Head of caudate nucleus (tissue), 42 donors: Measurements from ENCODE around the gene ERLEC1.
"Not testable (repeated sequence)": the region's sequence is repeated elsewhere in the genome, so short reads cannot be mapped to it uniquely, and the experiment has no call there.

ENCODE experiments used
- DNase-seq, 42 donors: peaks; one replicate each; pipeline versions ENCODE4 v3.0.0 to v3.0.0-alpha.2; 2020 to 2021; ENCODE audit warnings: mixed read lengths in 7 of 42
- intact Hi-C: fragments of 100-400 bp; cut with DNase I; formaldehyde crosslinking; loops from one replicate; pipeline ENCODE4 v1.15.0; 2022

ERLEC1 gene, protein sequence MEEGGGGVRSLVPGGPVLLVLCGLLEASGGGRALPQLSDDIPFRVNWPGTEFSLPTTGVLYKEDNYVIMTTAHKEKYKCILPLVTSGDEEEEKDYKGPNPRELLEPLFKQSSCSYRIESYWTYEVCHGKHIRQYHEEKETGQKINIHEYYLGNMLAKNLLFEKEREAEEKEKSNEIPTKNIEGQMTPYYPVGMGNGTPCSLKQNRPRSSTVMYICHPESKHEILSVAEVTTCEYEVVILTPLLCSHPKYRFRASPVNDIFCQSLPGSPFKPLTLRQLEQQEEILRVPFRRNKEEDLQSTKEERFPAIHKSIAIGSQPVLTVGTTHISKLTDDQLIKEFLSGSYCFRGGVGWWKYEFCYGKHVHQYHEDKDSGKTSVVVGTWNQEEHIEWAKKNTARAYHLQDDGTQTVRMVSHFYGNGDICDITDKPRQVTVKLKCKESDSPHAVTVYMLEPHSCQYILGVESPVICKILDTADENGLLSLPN

DNA sequence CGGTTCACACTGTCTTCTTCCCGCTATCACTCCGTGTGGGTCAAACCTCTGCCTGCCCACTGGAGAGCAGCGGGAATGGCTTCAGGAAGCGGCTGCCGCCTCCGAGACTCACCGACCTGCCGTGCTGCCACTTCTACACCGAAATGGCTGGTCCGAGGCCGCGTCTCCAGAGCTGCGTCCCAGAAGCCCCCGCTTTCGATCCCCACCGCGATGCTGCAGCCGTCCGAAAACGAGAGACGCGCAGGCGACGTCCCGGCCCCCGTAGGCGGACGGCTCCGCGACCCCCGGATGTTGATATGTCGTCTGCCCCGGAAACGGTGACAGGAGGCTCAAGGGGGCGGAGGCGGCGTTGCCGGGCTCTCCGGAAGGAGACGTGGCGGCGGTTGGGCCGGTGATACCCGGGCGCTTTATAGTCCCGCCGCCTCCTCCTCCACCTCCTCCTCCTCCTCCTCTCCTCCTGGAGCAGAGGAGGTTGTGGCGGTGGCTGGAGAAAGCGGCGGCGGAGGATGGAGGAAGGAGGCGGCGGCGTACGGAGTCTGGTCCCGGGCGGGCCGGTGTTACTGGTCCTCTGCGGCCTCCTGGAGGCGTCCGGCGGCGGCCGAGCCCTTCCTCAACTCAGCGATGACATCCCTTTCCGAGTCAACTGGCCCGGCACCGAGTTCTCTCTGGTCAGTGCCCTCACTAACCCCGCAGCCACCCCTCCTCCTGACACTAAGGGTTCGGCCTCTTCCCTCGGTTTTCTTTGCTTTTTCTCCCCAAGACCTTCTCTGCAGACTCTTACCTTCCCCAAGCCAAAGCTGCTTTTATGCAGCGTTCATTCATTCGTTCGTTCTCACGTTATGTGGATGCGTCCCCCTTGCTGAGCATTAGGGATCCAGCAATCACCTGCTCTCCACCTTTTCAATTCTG lies at the start of gene ERLEC1, which contains the start of gene ASB3:
Gene ERLEC1 (plus strand): TSS at position 340 of the 909 bp plus-strand sequence. CDS start 167 bp downstream, at position 507.
Gene ASB3 (minus strand): TSS at position 249 of the 909 bp plus-strand sequence. CDS start 21,381 bp downstream, outside the sequence.
- intact Hi-C loops = no loop called here
- DNase-seq = peak; percentile 79 to 97 (median 92)

DNA sequence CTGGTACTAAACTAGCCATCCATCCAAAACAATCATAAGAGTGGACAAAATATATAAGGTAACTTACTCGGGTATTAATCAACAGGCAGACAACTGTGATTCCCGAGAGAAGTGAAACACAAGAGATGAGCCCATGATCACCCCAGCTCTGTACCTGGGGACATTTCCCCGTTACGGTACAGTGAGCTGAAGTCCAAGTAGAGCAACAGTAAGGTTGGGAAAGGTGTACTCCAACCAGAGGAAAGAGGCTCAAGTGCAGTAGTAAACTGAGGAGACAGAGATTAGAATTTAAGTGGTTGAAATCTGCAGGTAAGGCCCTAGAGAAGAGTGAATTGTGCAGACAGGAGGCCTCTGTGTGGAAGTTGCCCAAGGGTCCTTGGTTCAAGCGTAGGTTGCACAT lies 49.8 kb upstream of the ERLEC1 start:
- intact Hi-C loops = no loop called here

DNA sequence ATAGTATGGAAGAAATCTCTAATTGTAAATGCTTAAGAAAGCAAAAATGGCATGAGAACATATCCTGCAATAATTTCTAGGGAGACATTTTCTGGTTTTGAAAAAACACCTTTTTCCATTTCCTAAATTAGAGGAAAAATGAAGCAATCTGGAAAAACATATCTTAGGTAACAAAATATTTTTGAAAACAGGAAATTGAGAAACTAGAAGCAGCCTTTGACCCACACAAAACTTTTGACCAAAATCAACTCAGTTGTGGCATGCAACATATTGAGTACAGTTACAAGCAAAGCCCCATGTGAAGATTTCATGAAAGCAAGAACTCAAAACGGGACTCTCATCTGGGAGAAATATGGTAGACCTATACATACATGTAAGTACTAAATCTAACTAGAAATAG lies 47.8 kb upstream of the ERLEC1 start:
- no peak for DNase-seq
- intact Hi-C loops = no loop called here

More for the DNA sequence above, 49.8 kb upstream of the ERLEC1 start:
- DNase-seq = no peak

DNA sequence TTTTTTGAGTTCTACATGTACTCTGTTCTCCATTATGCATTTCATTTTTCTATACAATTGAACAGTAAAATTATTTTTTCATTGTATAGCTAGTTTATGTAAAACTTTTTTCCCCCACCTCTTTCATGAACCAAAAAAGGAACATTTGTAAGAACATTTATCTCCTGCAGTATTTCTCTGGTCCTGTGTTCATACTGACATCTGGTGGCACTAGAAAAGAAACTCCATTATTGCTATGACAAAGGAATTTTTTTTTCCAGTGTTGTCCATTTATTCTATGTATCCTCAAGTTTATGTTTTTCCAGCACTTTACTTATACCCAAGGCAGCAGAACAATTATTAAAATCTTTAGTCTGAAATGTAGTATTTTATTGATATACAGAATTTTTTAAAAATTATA lies 46.7 kb upstream of the ERLEC1 start:
- intact Hi-C loops = no loop called here
- no peak for DNase-seq

DNA sequence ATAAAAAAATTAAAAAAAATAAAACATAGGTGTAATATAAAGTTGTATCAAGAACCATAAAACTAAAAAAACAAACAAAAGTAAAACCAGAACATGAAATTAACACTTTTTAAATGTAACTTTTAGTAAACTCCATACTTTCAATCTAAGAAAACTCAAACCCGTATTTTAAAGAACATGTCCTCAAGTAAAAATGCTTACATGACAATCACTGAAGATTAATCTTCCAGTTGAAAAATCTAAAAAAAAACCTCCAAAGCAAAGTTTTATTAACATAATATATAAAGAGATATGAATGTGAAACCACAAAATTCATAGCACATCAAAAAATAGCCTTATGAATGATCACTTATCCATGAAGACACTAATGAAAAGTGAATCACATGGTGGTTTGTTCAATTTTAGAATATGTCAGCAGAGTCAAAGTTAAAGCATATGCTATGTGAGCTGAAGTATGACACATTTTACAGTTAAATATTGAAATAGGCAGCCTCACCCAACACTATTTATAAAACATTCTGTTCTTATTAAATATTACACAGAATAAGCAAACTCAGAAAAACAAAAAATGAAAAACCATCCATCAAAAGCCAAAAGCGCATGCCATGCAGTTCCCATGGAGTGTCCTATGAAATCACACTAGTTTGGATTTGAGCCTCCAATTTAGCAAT lies 42.3 kb upstream of the ERLEC1 start:
- intact Hi-C loops = no loop called here

DNA sequence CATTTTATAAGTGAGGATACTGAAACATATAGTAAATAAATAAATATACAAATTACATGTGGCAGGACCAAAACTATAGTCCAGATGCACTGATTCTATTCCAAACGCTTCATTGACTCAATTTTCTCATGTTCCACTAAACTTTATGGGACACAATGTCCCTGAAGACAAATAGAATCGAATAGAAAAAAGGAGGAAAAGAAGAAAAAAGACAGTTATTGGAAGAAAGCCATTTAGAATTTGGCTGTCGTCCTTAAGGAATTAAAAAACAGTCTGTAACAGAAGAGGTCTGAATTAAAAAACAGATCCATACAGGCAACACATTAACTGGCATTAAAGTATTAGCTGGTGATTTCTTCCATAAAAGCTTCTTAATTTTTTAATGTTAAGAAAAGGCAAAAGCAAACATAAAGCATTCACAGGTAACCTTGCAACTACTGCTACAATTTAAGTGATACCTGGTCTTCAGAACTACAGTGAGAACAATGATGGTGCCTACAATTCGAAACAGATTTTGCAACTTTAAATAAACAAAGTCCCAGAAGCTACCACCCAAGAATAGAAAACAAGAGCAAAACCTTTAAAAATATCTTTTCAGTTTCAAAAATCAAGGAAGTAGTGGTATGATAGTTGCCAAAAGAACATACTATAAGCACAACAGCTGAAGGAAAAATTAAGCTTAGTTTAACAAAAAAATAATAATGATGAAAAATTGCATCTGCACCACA lies 36.6 kb upstream of the ERLEC1 start:
- intact Hi-C loops = no loop called here
- no peak for DNase-seq

More for the DNA sequence above, 42.3 kb upstream of the ERLEC1 start:
- DNase-seq = no peak

DNA sequence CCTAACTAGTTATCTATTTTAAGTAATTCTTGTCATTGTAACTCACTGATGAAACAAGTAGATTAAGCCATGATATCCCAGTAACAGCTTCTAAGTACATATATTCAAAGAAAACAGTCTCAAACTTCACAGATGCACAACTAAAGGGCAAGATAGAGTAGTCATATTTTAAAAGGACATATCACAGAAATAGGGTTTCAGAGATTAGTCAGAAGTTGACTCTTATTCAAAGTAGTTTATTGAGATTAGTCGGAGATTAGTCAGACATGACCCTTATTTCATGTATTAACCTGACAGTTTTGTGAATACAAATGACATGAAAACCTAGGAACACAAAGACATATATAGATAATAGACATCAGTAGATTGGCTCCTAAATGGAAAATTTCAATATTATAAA lies 35.1 kb upstream of the ERLEC1 start:
- DNase-seq = no peak
- intact Hi-C loops = no loop called here

DNA sequence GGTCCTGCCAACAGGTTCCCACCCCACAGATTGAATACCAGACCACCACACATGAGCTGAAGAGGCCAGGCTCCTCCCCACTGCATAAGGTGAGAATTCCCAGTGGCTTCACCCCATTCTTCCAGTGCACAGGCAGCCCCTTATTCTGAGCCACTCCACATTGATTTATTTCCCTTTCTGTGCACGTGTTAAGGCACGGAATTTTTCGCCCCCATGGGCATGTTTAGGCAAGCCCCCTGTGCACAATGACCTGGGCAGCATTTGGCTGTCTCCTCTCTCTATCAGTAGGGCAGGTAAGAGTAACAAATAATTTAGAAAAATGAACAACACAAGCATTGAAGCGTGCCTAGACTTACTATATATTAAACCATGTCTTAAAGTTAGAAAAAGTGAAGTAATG lies 34.5 kb upstream of the ERLEC1 start:
- DNase-seq = no peak
- intact Hi-C loops = no loop called here

DNA sequence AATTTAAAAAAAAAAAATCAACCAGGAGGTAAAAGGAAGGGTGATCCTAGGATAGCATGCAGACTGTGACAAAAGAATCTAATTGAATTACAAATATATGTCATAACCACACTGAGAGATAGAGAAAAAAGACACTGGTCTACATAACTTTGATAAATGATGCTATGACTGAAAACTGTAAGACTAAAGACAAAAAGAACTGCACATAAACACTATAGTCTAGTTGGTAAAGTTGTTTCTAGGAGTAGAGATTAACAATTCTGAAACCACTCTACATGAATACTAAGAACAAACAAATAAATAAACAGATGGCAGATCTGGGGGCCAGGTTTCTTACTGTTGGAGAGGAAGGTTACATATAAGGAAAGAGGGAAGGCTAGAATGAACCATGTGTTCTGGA lies 33.8 kb upstream of the ERLEC1 start:
- intact Hi-C loops = no loop called here

DNA sequence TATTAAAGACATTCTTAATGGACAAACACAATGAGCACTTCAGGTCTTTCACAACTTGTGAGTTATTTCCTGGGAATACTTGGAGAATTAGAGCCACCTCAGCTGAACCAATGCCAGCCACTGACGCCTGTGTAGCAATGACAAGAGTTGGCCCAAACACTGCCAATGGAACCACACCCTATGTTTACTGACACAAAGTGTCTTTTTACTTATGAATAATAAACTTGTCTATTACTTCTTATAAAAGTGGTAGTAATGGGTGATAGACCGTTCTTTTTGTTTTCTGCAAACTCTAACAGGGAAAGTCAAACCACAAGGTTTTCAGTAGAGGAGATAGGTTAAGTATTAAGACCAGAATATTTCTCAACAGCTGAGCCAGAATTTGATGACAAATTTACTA lies 31.7 kb upstream of the ERLEC1 start:
- no peak for DNase-seq
- intact Hi-C loops = no loop called here

More for the DNA sequence above, 33.8 kb upstream of the ERLEC1 start:
- DNase-seq = no peak

DNA sequence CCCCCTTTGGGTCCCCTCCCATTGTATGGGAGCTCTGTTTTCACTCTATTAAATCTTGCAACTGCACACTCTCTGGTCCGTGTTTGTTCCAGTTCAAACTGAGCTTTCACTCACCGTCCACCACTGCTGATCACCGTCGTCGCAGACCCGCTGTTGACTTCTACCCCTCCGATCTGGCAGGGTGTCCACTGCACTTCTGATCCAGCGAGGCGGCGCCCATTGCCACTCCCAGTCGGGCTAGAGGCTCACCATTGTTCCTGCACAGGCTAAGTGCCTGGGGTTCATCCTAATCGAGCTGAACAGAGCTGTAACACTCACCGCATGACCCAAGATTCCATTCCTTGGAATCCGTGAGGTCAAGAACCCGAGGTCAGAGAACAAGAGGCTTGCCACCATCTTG lies 30.2 kb upstream of the ERLEC1 start:
- intact Hi-C loops = no loop called here
- DNase-seq = no peak

DNA sequence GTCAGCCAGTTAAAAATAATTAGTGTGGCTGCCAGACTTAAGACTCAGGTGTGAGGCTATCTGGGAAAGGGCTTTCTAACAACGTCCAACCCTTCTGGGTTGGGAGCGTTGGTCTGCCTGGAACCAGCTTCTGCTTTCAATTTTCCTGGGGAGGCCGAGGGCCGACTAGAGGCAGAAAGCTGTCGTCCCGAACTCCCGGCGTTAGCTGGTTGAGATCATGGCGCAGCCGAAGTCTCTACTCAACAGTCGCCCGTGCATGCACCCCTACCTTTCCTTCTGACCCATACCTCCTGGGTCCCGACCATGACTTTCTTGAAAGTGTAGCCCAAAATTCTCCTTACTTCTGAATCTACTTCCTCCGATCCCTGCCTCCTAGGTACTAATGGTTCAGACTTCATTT lies 29.6 kb upstream of the ERLEC1 start:
- intact Hi-C loops, DNase-seq: not testable (repeated sequence)

DNA sequence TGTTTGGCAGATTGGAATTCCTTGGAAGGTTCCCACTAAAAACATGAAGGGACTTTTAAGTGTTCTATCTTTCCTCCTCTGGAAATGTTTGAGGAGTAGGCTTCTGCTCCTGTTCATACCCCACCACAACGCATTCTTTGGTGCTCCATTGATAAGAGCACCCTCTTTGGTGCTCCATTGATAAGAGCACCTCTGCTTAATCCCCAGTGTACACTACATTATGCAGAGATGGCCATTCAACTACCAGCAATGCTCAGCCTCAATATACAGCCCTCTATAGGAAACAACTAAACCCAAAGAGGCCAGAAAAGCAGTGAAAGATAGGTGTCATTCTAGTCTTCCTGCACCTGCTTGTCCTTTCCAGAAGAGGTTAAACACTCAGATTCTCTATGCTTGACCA lies 21.1 kb upstream of the ERLEC1 start:
- no peak for DNase-seq
- intact Hi-C loops = no loop called here

DNA sequence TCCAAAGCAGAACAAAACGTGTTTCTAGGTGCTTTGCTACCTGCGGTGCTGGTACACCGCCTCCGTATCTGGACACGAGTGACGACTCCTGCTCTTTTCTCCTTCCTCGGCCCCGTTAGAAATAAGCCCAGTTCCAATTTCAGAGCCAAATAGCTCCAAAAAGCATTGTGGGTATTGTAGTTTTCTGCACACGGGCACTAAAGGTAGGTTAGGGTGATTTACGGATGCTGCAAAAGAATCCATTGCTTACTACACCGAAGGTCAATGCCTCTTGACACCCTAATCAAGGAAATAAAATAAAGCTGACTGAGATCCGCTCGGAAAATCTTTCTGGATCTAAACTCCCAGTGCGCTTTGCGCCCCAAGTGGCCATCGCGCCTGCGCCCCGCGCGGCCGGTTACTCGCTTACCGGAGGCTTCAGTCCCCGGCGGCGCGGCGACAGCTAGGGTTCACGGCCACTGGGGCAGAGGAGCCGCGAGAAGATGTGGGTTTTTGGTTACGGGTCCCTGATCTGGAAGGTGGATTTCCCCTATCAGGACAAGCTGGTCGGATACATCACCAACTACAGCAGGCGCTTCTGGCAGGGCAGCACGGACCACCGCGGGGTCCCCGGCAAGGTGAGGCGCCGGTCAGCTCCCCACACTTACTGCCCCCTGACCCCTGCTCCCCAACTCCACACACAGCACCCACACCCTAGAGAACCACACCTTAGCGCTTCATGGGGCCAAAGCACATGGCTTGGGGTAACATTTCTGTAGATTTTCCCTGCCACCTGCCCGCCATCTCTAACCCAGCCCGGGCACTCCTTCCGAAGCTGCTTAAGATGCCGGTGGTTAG lies 19.2 kb upstream of the ERLEC1 start, which contains the start of gene CHAC2:
Gene CHAC2 (plus strand): TSS at position 400 of the 837 bp plus-strand sequence. CDS start 83 bp downstream, at position 483.
- intact Hi-C loops = no loop called here
- DNase-seq = peak; percentile 69 to 94 (median 88)

DNA sequence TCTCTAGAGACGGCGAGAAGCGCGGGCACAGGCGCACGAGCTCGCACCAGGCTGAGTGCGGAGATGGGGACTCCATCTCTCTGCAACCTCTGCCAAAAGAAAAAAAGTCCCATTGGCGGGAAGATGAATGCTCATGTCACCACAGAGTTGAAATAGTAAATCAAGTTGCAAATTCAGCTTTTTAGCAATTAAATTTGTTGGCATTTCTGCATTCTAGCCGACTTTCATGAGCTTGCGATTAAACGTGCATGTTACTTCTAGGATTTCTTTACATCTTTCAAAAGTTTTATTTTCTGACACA lies 18.7 kb upstream of the ERLEC1 start:
- peak in 18 of 42 donors; percentile 45 to 85 (median 66) for DNase-seq
- intact Hi-C loops = no loop called here

DNA sequence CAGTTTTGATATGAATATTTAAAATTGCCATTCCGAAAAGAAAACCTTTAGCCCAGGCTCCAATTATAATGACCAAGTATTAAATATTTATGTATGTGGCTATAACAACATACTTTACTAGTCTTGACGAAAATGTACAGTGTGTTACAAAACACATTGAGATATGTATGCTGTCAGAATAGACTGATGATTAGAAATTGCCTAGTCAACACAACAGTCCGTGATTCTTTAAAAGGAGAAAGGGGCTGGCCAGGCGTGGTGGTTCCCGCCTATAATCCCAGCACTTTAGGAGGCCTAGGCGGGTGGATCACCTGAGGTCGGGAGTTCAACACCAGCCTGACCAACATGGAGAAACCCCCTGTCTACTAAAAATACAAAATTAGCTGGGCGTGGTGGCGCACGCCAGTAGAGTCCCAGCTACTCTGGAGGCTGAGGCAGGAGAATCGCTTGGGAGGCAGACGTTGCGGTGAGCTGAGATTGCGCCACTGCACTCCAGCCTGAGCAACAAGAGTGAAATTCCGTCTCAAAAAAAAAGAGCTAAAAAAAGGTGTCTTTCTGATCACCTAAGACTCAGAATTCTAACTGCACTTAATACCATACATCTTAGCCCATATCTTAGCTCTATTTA lies 17.4 kb upstream of the ERLEC1 start:
- DNase-seq = no peak
- intact Hi-C loops = no loop called here

DNA sequence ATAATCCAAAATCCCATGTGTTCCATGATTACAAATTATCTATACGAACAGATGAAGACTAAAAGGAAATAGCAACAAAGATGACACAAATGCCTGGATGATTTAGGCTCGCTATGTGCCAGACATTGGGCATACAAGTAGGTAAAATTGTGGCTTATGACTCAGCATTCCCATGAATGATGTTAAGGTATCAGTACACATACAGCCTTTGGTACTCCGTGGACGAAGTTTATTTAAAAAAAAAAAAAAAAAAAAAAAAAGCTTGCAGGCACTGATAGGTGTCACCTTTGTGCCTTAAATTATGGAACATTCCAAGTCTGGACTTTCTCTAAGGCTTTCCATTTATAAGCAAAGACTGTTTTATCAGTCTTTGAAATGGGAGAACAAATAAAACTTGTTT lies 16.6 kb upstream of the ERLEC1 start:
- intact Hi-C loops = no loop called here
- no peak for DNase-seq
